COLO668 (cell line): ENCODE results near the gene TXNDC17.
"Not testable (repeated sequence)": the region's sequence is repeated elsewhere in the genome, so short reads cannot be mapped to it uniquely, and the experiment has no call there.

Experiments used
- DNase-seq: peaks from one replicate; lab custom pipeline; 2025; ENCODE audit not compliant: unreplicated experiment; lab: John Stamatoyannopoulos, UW

Gene TXNDC17

GRCh38 chr17:6682339-6682738 lies 41.5 kb downstream of the TXNDC17 start:
- DNase-seq: no peak

DNA sequence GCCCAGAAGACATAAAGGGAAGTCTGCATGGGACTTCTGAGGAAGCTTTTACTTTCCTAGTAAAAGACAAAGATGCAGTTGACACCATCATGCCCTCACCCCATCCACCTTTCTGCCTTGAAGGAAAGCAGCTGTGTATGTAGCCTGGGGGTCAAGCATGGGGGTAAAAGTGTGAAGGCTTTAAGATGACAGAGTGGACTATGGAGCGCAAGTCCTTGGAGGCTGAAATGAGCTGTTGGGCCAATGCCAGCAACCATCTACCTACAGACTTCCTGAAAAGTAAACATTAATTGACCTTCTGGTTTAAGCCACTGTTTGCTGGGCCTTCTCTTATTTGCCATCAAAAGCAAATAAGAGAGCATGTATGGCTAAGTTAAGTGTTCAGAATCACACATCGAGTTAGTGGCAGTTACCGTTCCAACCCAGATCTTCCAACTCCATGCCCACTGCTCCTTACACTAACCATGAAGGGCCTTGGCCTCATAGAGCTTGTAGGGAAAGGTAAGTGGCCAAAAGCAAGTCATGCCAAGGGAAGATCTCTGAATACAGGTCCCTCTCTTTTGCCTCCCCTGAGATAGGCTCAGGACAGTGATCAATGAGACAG lies 42.3 kb downstream of the TXNDC17 start:
- DNase-seq: no peak

DNA sequence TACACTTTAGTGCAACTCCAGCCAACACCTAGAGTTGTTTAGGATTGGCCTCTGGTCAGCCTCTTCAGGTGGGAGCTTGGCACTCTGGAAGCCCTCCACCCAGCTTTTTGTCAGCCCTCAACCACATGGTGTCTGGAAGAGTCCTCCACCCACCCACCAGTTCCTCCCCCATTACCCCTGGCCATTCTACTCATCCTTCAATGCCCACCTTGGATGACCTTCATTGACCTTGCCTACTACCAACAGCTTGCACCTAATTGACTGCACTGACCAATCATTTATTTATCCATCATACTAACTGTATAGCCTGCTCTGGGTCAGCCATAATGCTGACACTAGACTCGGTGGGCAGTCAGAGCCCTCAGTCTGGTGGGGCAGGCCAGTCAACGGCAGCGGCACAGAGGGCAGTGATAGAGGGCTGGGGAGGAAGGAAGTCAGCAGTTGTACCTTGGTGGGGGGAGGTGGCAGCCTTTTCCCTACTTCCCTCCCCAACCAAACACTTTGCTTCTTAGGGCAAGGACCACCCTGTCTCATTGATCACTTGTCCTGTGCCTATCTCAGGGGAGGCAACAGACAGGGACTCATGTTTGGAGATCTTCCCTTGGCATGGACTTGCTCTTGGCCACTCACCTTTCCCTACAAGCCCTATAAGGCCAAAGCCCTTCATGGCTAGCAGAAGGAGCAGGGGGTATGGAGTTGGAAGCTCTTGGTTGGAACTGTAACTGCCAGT lies 43.0 kb downstream of the TXNDC17 start:
- DNase-seq: no peak

DNA sequence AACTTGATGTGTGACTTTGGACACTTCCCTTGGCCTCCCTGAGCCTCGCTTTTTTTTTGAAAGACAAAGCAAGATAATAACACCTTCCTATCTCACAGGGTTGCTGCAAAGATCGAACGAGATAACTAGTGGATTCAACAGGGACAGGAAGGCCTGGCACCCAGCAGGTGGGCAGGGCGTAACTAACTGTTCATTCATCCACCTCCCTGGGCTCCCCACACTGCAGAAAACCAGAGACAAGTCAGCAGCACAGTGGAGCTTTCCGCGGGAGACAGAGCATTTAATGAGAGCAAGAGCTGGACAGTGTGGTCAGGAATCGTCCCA lies 43.6 kb downstream of the TXNDC17 start:
- DNase-seq: no peak

GRCh38 chr17:6684881-6685767 lies 44.3 kb downstream of the TXNDC17 start:
- no peak for DNase-seq

DNA sequence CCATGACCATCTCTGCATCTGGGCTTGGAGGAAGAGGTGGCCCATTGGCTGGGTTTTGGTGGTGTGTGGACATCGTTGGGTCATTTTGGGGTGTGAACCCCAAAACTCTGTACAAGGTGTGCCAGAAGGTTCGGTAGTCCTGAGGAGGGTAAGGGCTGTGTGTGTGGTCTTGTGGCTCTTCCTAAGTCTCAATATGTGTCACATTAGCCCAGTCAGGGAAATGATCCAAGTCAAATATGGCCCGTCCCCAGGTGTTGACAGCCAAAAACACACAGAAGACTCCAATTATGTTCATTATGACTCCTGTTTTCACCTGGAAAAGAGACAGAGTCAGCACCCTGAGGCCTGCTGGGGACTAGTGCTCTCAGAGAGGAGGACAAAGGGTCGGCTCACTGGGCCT lies 45.2 kb downstream of the TXNDC17 start:
- no peak for DNase-seq

- DNase-seq: no peak
Measured at GRCh38 chr17:6688944-6689343, 48.1 kb downstream of the TXNDC17 start.

GRCh38 chr17:6690641-6691040 lies 49.8 kb downstream of the TXNDC17 start:
- no peak for DNase-seq

DNA sequence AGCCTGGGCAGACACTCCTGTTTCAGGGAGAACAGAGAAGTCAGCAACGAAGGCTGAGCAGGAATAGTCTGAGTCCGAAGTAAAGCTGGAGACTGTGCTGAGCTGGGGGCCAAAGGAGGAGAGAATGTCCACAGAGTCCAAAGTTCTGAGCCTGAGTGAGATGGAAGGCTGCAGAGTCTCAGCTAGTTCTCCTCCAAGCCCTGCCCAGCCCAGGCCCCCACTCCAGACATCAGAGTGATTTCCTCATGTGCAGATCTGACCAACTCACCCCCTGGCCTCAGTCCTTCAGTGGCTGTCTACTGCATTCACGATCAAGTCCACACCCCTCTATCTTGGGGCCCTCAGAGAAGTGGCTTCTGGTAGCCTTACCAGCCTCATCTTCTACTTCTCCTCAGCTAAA lies 50.7 kb downstream of the TXNDC17 start:
- no peak for DNase-seq

GRCh38 chr17:6691958-6692357 lies 51.1 kb downstream of the TXNDC17 start:
- not testable (repeated sequence) for DNase-seq
